GM23338 (cell line): ENCODE data around the gene ZNF830. TPM values are rescaled to one million over a fixed set of nuclear protein-coding genes. Genes with fewer than 3 reads are reported as not detected.

Experiments
- ATAC-seq: fragments of 200-7000 bp; cut with Tn5 transposase; 3 replicates; pipeline ENCODE4 v1.9.1; 2020
- DNase-seq: peaks from one replicate; pipeline ENCODE4 v3.0.0-alpha.2; 2015; ENCODE audit warnings: low spot score
- H2AFZ ChIP-seq: fragments of 200-600 bp; sonication (generic); 2 replicates; pipeline ENCODE4 v1.8.0; 2016; ENCODE audit warnings: antibody characterized with exemption, mild to moderate bottlenecking, moderate library complexity
- H3F3A ChIP-seq: fragments of 200-600 bp; sonication (generic); replicated peaks from 2 replicates; pipeline ENCODE4 v1.8.0; 2017; ENCODE audit warnings: antibody characterized with exemption, mixed run types, low read depth
- H3K27ac ChIP-seq: fragments of 200-600 bp; sonication (generic); 2 replicates; pipeline ENCODE4 v1.6.1; 2016; ENCODE audit warnings: low read depth
- H3K27me3 ChIP-seq: fragments of 200-600 bp; sonication (generic); 2 replicates; pipeline ENCODE4 v1.8.0; 2016; ENCODE audit warnings: mild to moderate bottlenecking, mixed run types, moderate library complexity; ENCODE audit not compliant: insufficient read depth
- H3K36me3 ChIP-seq: fragments of 200-600 bp; sonication (generic); 2 replicates; pipeline ENCODE4 v1.8.0; 2016; ENCODE audit warnings: mild to moderate bottlenecking; ENCODE audit not compliant: insufficient read depth
- H3K4me1 ChIP-seq: fragments of 200-600 bp; sonication (generic); 2 replicates; pipeline ENCODE4 v1.8.0; 2016; ENCODE audit warnings: mild to moderate bottlenecking, moderate library complexity; ENCODE audit not compliant: insufficient read depth
- H3K4me2 ChIP-seq: fragments of 200-600 bp; sonication (generic); 2 replicates; pipeline ENCODE4 v1.7.1; 2017; ENCODE audit warnings: mixed run types
- H3K4me3 ChIP-seq: fragments of 200-600 bp; sonication (generic); 2 replicates; pipeline ENCODE4 v1.6.1; 2016; ENCODE audit warnings: mixed run types
- H3K79me2 ChIP-seq: fragments of 200-600 bp; sonication (generic); replicated peaks from 2 replicates; pipeline ENCODE4 v1.8.0; 2017; ENCODE audit warnings: mild to moderate bottlenecking; ENCODE audit not compliant: insufficient read depth
- H3K9me2 ChIP-seq: fragments of 200-600 bp; sonication (generic); 2 replicates; pipeline ENCODE4 v1.8.0; 2017; ENCODE audit not compliant: insufficient read depth
- H4K20me1 ChIP-seq: fragments of 200-600 bp; sonication (generic); replicated peaks from 2 replicates; pipeline ENCODE4 v1.8.0; 2017; ENCODE audit warnings: mild to moderate bottlenecking; ENCODE audit not compliant: insufficient read depth
- H3K27ac Mint-ChIP-seq: 2 replicates; pipeline ENCODE4 v1.8.0; 2020; ENCODE audit warnings: inconsistent platforms, mild to moderate bottlenecking, moderate library complexity, mixed read lengths
- H3K27me3 Mint-ChIP-seq: 3 replicates; pipeline ENCODE4 v1.8.0; 2022; ENCODE audit warnings: low read depth, mild to moderate bottlenecking, moderate library complexity, mixed read lengths, inconsistent platforms; ENCODE audit not compliant: insufficient read depth, poor library complexity
- H3K36me3 Mint-ChIP-seq: 3 replicates; pipeline ENCODE4 v1.8.0; 2021; ENCODE audit warnings: low read depth, mild to moderate bottlenecking, inconsistent platforms, moderate library complexity, mixed read lengths
- H3K4me1 Mint-ChIP-seq: 3 replicates; pipeline ENCODE4 v1.8.0; 2020; ENCODE audit warnings: mild to moderate bottlenecking, inconsistent platforms, mixed read lengths
- H3K4me3 Mint-ChIP-seq: 3 replicates; pipeline ENCODE4 v1.8.0; 2021; ENCODE audit warnings: moderate library complexity, mild to moderate bottlenecking, inconsistent platforms, mixed read lengths
- H3K9me3 Mint-ChIP-seq: 3 replicates; pipeline ENCODE4 v1.8.0; 2020; ENCODE audit warnings: moderate library complexity, mild to moderate bottlenecking, inconsistent platforms, mixed read lengths
- CTCF ChIP-seq, 2 experiments: fragments of 200-600 bp in 1 of 2; sonication (generic) in 1 of 2; conservative IDR thresholded peaks; 2 replicates each; pipeline versions ENCODE4 v1.5.1 to v1.6.1; 2016 to 2017; ENCODE audit warnings: antibody characterized with exemption in 2 of 2, low read depth in 2 of 2, mild to moderate bottlenecking in 2 of 2, moderate library complexity in 1 of 2
- EZH2 ChIP-seq: fragments of 200-600 bp; sonication (generic); IDR thresholded peaks from one replicate; pipeline ENCODE4 v1.8.0; 2017; ENCODE audit warnings: antibody characterized with exemption, mild to moderate bottlenecking, low read depth; ENCODE audit not compliant: unreplicated experiment
- EZH2phosphoT487 ChIP-seq: fragments of 200-600 bp; sonication (generic); IDR thresholded peaks from one replicate; pipeline ENCODE4 v1.8.1; 2018; ENCODE audit warnings: antibody characterized with exemption; ENCODE audit not compliant: unreplicated experiment
- JUNB ChIP-seq: IDR thresholded peaks from one replicate; pipeline ENCODE4 v1.6.1; 2016; ENCODE audit warnings: antibody characterized with exemption; ENCODE audit not compliant: unreplicated experiment
- POLR2AphosphoS5 ChIP-seq: IDR thresholded peaks from 2 replicates; pipeline ENCODE4 v1.6.1; 2016; ENCODE audit warnings: antibody characterized with exemption, low read depth
- ZNF114 ChIP-seq: fragments of 250-450 bp; sonication (Bioruptor Pico); IDR thresholded peaks from 2 replicates; pipeline ENCODE4 v1.5.0; 2020; ENCODE audit warnings: mild to moderate bottlenecking, moderate library complexity
- ZNF462 ChIP-seq: fragments of 250-450 bp; sonication (Bioruptor Pico); IDR thresholded peaks from 2 replicates; pipeline ENCODE4 v1.5.0; 2020; ENCODE audit warnings: mild to moderate bottlenecking, moderate library complexity
- polyA plus RNA-seq: library from polyadenylated mRNA; unstranded; fragments of >200 nt; fragmentation: Nextera tagmentation; extraction: Ambion mirVana; gene quantifications from 2 replicates; pipeline ENCODE4 v1.2.1, GENCODE V29; 2016
- total RNA-seq: library from RNA; depleted of rRNA; stranded (reverse); fragments of >200 nt; shearing (Covaris generic); gene quantifications from 2 replicates; pipeline ENCODE4 v1.2.3, GENCODE V29; 2014
- TF ChIP-seq, protein P1 (sequence below): IDR thresholded peaks from 2 replicates; pipeline ENCODE4 v1.6.1; 2016; ENCODE audit warnings: antibody characterized with exemption
- TF ChIP-seq, protein P2 (sequence below): IDR thresholded peaks from one replicate; pipeline ENCODE4 v1.6.1; 2018; ENCODE audit warnings: antibody characterized with exemption; ENCODE audit not compliant: unreplicated experiment

ZNF830 gene
- total and polyA plus RNA-seq, 2 experiments from 2014 or later = 12.8 to 22.3 TPM

DNA sequence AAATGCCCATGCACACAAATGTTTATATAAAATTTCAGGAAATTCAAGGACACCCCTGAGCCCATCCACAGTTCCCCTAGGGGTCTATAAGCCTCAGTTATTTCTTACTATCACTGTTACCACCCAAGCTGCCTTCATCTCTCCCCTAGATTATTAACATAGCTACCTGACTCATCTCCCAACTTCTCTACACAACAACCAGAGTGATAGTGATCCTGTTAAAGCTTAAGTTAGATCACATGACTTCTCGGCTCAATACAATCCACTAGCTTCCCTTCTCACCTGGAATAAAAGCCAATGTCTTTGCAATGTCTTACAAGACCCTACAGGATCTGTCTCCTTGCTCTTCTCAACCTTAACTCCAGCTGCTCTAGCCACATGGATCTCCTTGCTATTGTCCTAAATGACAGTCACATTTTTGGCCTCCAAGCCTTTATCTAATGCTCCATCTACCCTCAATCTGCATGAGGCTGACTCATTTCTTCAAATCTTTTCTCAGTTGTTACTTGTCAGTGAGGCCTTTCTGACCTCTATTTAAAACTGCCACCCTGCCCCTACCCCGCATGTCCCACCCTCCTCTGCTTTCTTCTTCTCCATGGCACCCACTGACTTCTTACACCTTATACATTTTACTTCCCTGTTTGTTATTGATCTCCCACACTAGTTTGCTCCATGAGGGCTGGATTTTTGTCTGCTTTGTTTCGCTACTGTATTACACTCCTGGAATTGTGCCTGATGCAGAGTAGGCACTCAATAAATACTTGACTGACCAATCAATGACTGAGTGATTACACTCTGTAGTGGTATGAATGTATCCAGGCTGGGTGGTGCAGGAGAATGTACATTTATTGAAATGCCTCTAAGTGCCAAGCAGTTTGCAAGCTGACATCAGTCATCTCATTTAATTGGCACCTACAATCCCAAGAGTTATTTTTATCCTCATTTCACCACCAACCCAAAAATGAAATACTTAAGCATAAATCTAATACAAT, 13.8 kb downstream of the ZNF830 start:
- H3K27ac ChIP-seq = no peak overlapping the region
- no peak for ATAC-seq
- no peak overlapping the region for H3K27ac Mint-ChIP-seq

More for the DNA sequence above, 13.8 kb downstream of the ZNF830 start:
- Histone ChIP-seq H2AFZ (no peak overlapping the region), H3K4me1 (0 out of 2 replicates have a peak, but pooled peaks cover 4% of the 10 kb centered on the region), H4K20me1 (no peaks in the 10 kb centered on the region; the same call in 1 of the 2 replicates), H3K4me3 (no peak overlapping the region), H3K36me3 (no peaks in the 10 kb centered on the region), H3K27me3 (no peaks in the 10 kb centered on the region), H3K79me2 (no peaks in the 10 kb centered on the region), H3K4me2 (no peak overlapping the region), H3F3A (no peaks in the 10 kb centered on the region), H3K9me2 (no peaks in the 10 kb centered on the region)
- Mint-ChIP-seq H3K36me3 (no peaks in the 10 kb centered on the region), H3K27me3 (peaks cover 2% of the 10 kb centered on the region), H3K4me3 (no peak overlapping the region), H3K9me3 (no peaks in the 10 kb centered on the region), H3K4me1 (peaks cover 8% of the 10 kb centered on the region)
- no peak for DNase-seq
- TF ChIP-seq, protein P1, sequence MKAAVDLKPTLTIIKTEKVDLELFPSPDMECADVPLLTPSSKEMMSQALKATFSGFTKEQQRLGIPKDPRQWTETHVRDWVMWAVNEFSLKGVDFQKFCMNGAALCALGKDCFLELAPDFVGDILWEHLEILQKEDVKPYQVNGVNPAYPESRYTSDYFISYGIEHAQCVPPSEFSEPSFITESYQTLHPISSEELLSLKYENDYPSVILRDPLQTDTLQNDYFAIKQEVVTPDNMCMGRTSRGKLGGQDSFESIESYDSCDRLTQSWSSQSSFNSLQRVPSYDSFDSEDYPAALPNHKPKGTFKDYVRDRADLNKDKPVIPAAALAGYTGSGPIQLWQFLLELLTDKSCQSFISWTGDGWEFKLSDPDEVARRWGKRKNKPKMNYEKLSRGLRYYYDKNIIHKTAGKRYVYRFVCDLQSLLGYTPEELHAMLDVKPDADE = no peak
- no peak for TF ChIP-seq ZNF462 (CRISPR knock-in tag)
- no peak for TF ChIP-seq EZH2
- no peak for TF ChIP-seq EZH2phosphoT487
- TF ChIP-seq POLR2AphosphoS5 = no peak
- TF ChIP-seq CTCF (conservative IDR thresholded peaks at IDR 0.05; ENCODE audit: low read depth in 2 of 2) = no peak
- TF ChIP-seq JUNB = no peak
- TF ChIP-seq, protein P2, sequence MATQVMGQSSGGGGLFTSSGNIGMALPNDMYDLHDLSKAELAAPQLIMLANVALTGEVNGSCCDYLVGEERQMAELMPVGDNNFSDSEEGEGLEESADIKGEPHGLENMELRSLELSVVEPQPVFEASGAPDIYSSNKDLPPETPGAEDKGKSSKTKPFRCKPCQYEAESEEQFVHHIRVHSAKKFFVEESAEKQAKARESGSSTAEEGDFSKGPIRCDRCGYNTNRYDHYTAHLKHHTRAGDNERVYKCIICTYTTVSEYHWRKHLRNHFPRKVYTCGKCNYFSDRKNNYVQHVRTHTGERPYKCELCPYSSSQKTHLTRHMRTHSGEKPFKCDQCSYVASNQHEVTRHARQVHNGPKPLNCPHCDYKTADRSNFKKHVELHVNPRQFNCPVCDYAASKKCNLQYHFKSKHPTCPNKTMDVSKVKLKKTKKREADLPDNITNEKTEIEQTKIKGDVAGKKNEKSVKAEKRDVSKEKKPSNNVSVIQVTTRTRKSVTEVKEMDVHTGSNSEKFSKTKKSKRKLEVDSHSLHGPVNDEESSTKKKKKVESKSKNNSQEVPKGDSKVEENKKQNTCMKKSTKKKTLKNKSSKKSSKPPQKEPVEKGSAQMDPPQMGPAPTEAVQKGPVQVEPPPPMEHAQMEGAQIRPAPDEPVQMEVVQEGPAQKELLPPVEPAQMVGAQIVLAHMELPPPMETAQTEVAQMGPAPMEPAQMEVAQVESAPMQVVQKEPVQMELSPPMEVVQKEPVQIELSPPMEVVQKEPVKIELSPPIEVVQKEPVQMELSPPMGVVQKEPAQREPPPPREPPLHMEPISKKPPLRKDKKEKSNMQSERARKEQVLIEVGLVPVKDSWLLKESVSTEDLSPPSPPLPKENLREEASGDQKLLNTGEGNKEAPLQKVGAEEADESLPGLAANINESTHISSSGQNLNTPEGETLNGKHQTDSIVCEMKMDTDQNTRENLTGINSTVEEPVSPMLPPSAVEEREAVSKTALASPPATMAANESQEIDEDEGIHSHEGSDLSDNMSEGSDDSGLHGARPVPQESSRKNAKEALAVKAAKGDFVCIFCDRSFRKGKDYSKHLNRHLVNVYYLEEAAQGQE = no peak
- TF ChIP-seq ZNF114 = no peak
